Activated effector memory CD4-positive, alpha-beta T cell treated with anti-CD3 and anti-CD28 coated beads, Interleukin-2, amount 50 U/mL, for 16 hours (primary cell): Measurements from ENCODE around the gene LAIR1.
"Not testable (repeated sequence)": the region's sequence is repeated elsewhere in the genome, so short reads cannot be mapped to it uniquely, and the experiment has no call there.

ENCODE experiments used
- DNase-seq: peaks from one replicate; pipeline ENCODE4 v3.0.0-alpha.2; 2020

The LAIR1 gene

GRCh38 chr19:54364775-54365257 is at the start of gene LAIR1:
TSS of gene LAIR1 (minus strand) at chr19:54364931. CDS start at chr19:54364804, 127 bp downstream.
- peak; percentile 80 for DNase-seq

GRCh38 chr19:54414156-54414555 is 49.4 kb upstream of the LAIR1 start:
- DNase-seq: no peak

- no peak for DNase-seq
Measured at GRCh38 chr19:54412877-54413276, 48.1 kb upstream of the LAIR1 start.

- no peak for DNase-seq
Measured at GRCh38 chr19:54411033-54411432, 46.3 kb upstream of the LAIR1 start.

GRCh38 chr19:54408456-54409026 is 43.8 kb upstream of the LAIR1 start:
- DNase-seq: no peak

- no peak for DNase-seq
Measured at GRCh38 chr19:54407780-54408179, 43.0 kb upstream of the LAIR1 start.

- no peak for DNase-seq
Measured at GRCh38 chr19:54405628-54406027, 40.9 kb upstream of the LAIR1 start.

GRCh38 chr19:54403054-54403453 is 38.3 kb upstream of the LAIR1 start:
- DNase-seq: no peak

GRCh38 chr19:54400913-54401312 is 36.2 kb upstream of the LAIR1 start:
- DNase-seq: no peak

- DNase-seq: no peak
Measured at GRCh38 chr19:54399189-54399588, 34.5 kb upstream of the LAIR1 start.

- DNase-seq: no peak
Measured at GRCh38 chr19:54395685-54396084, 31.0 kb upstream of the LAIR1 start.

- no peak for DNase-seq
Measured at GRCh38 chr19:54393381-54393780, 28.6 kb upstream of the LAIR1 start.

- no peak for DNase-seq
Measured at GRCh38 chr19:54392105-54392504, 27.4 kb upstream of the LAIR1 start.

- DNase-seq: no peak
Measured at GRCh38 chr19:54391589-54392061, 26.9 kb upstream of the LAIR1 start.

- peak; percentile 84 for DNase-seq
Measured at GRCh38 chr19:54390942-54391577, 26.3 kb upstream of the LAIR1 start.

GRCh38 chr19:54389553-54389952 is 24.8 kb upstream of the LAIR1 start:
- DNase-seq: no peak

GRCh38 chr19:54388802-54389139 is 24.0 kb upstream of the LAIR1 start:
- DNase-seq: no peak

- peak; percentile 77 for DNase-seq
Measured at GRCh38 chr19:54387991-54388801, 23.5 kb upstream of the LAIR1 start.

- DNase-seq: no peak
Measured at GRCh38 chr19:54383330-54383729, 18.6 kb upstream of the LAIR1 start.

- DNase-seq: not testable (repeated sequence)
Measured at GRCh38 chr19:54382041-54382440, 17.3 kb upstream of the LAIR1 start.

GRCh38 chr19:54380897-54381296 is 16.2 kb upstream of the LAIR1 start:
- no peak for DNase-seq

GRCh38 chr19:54379187-54379678 is 14.5 kb upstream of the LAIR1 start:
- no peak for DNase-seq

- DNase-seq: no peak
Measured at GRCh38 chr19:54376610-54377285, 12.0 kb upstream of the LAIR1 start.
